Effector CD4-positive, alpha-beta T cell (primary cell): ENCODE results near the gene PODXL2.

Experiments used
- DNase-seq: peaks from one replicate; pipeline ENCODE4 v3.0.0-alpha.2; 2020

PODXL2 gene

GRCh38 chr3:127711896-127712295 is 82.9 kb downstream of the PODXL2 start:
- DNase-seq, result no peak

GRCh38 chr3:127712461-127712860 is 83.5 kb downstream of the PODXL2 start:
- DNase-seq, result no peak

GRCh38 chr3:127712881-127713771 is 84.1 kb downstream of the PODXL2 start:
- DNase-seq, result no peak

- no peak for DNase-seq
Observed at GRCh38 chr3:127714125-127714571, 85.2 kb downstream of the PODXL2 start.

GRCh38 chr3:127714866-127715265 is 85.9 kb downstream of the PODXL2 start:
- DNase-seq, result no peak

- DNase-seq, result no peak
Observed at GRCh38 chr3:127715532-127715931, 86.5 kb downstream of the PODXL2 start.

GRCh38 chr3:127716384-127716783 is 87.4 kb downstream of the PODXL2 start:
- no peak for DNase-seq

GRCh38 chr3:127717357-127718244 is 88.6 kb downstream of the PODXL2 start:
- DNase-seq, result no peak

- no peak for DNase-seq
Observed at GRCh38 chr3:127718245-127718915, 89.4 kb downstream of the PODXL2 start.

- DNase-seq, result no peak
Observed at GRCh38 chr3:127718916-127719290, 89.9 kb downstream of the PODXL2 start.

- no peak for DNase-seq
Observed at GRCh38 chr3:127719369-127719768, 90.4 kb downstream of the PODXL2 start.

- no peak for DNase-seq
Observed at GRCh38 chr3:127720161-127720823, 91.3 kb downstream of the PODXL2 start.

GRCh38 chr3:127720985-127721935 is 92.3 kb downstream of the PODXL2 start:
- DNase-seq, result no peak

GRCh38 chr3:127722091-127722784 is 93.3 kb downstream of the PODXL2 start:
- DNase-seq, result no peak
